HepG2 (cell line): Measurements from ENCODE around the gene CALY. TPM values are rescaled to one million over a fixed set of nuclear protein-coding genes. Genes with fewer than 3 reads are reported as not detected.

Source experiments
- ATF3 ChIP-seq: sonication (generic); formaldehyde crosslinking; IDR thresholded peaks from 2 replicates; pipeline ENCODE4 v1.4.0; 2020; ENCODE audit warnings: missing genetic modification reagents
- BHLHE40 ChIP-seq: IDR thresholded peaks from 2 replicates; pipeline ENCODE4 v1.6.1; 2011; ENCODE audit warnings: low read length, improper control_type of control experiment
- CSRNP1 ChIP-seq: sonication (generic); formaldehyde crosslinking; IDR thresholded peaks from 2 replicates; pipeline ENCODE4 v1.8.1; 2023; ENCODE audit warnings: mild to moderate bottlenecking, missing genetic modification reagents
- DR1 ChIP-seq: sonication (generic); formaldehyde crosslinking; IDR thresholded peaks from 2 replicates; pipeline ENCODE4 v1.8.0; 2021; ENCODE audit warnings: mild to moderate bottlenecking, missing genetic modification reagents, inconsistent platforms
- ELF4 ChIP-seq: sonication (generic); formaldehyde crosslinking; IDR thresholded peaks from 2 replicates; pipeline ENCODE4 v1.5.0; 2020; ENCODE audit warnings: missing genetic modification reagents, mild to moderate bottlenecking, moderate library complexity, borderline replicate concordance
- KAT8 ChIP-seq: IDR thresholded peaks from 2 replicates; pipeline ENCODE4 v1.6.1; 2016; ENCODE audit warnings: missing genetic modification reagents, missing compliant biosample characterization
- PCBP1 ChIP-seq: fragments of 200-400 bp; formaldehyde crosslinking; IDR thresholded peaks from 2 replicates; pipeline ENCODE4 v1.6.1; 2017; ENCODE audit warnings: mild to moderate bottlenecking, low read depth, low read length, borderline replicate concordance
- REST ChIP-seq, 2 experiments: IDR thresholded peaks; 2 replicates each; pipeline ENCODE4 v1.6.1; 2011 to 2012; ENCODE audit warnings: low read length in 2 of 2, borderline replicate concordance in 1 of 2, low read depth in 1 of 2, mild to moderate bottlenecking in 1 of 2, moderate library complexity in 1 of 2
- SAP130 ChIP-seq: IDR thresholded peaks from 2 replicates; pipeline ENCODE4 v1.6.1; 2016; ENCODE audit warnings: low read depth
- SNAI1 ChIP-seq: sonication (generic); formaldehyde crosslinking; IDR thresholded peaks from 2 replicates; pipeline ENCODE4 v1.5.0; 2020; ENCODE audit warnings: mild to moderate bottlenecking, missing genetic modification reagents, borderline replicate concordance
- ZNF354B ChIP-seq: sonication (generic); formaldehyde crosslinking; IDR thresholded peaks from 2 replicates; pipeline ENCODE4 v1.8.0; 2022; ENCODE audit warnings: mild to moderate bottlenecking, missing genetic modification reagents
- ZNF441 ChIP-seq: sonication (generic); formaldehyde crosslinking; IDR thresholded peaks from 2 replicates; pipeline ENCODE4 v1.7.0; 2021; ENCODE audit warnings: missing genetic modification reagents, borderline replicate concordance
- ZNF564 ChIP-seq: sonication (generic); formaldehyde crosslinking; IDR thresholded peaks from 2 replicates; pipeline ENCODE4 v1.8.1; 2023; ENCODE audit warnings: mild to moderate bottlenecking, missing genetic modification reagents
- ZNF619 ChIP-seq: sonication (generic); formaldehyde crosslinking; IDR thresholded peaks from 2 replicates; pipeline ENCODE4 v1.4.0; 2020; ENCODE audit warnings: mild to moderate bottlenecking, missing genetic modification reagents
- polyA plus RNA-seq, 8 experiments: library from polyadenylated mRNA; depleted of rRNA in 3 of 8; stranded (reverse) in 7 of 8; unstranded in 1 of 8; fragments of >200 nt; fragmentation: Illumina TruSeq in 4 of 8; extraction: Trizol in 4 of 8; gene quantifications; 2 replicates each; pipeline versions ENCODE4 v1.2.1 to v1.2.3, GENCODE V29; 2011 to 2016; ENCODE audit warnings: low read depth in 4 of 8, missing spikeins in 1 of 8, mixed read lengths in 1 of 8; ENCODE audit not compliant: insufficient read depth in 1 of 8
- total RNA-seq, 5 experiments: library from RNA; depleted of rRNA; stranded (reverse); fragments of >200 nt; fragmentation: Illumina TruSeq; extraction: Trizol; gene quantifications; 2 replicates each; pipeline ENCODE4 v1.2.3, GENCODE V29; 2016; ENCODE audit warnings: low read depth in 1 of 5
- TF ChIP-seq, protein P1 (sequence below): sonication (generic); formaldehyde crosslinking; IDR thresholded peaks from 2 replicates; pipeline ENCODE4 v1.8.0; 2022; ENCODE audit warnings: mild to moderate bottlenecking, missing genetic modification reagents, borderline replicate concordance
- TF ChIP-seq, protein P2 (sequence below): sonication (generic); formaldehyde crosslinking; IDR thresholded peaks from 2 replicates; pipeline ENCODE4 v1.4.0; 2020; ENCODE audit warnings: missing genetic modification reagents; ENCODE audit errors: not compliant biosample characterization

Gene CALY
- total and polyA plus RNA-seq, 2 of the 13 experiments (the other 11 are each of a cell fraction or from before 2014, with no cell fraction given), result 0.08 TPM; not detected in 1

- no peak for TF ChIP-seq CSRNP1 (CRISPR knock-in tag)
- no peak for TF ChIP-seq ZNF564 (CRISPR knock-in tag)
- TF ChIP-seq DR1, result peak; percentile 57; the same call in 1 of the 2 replicates
- TF ChIP-seq BHLHE40, result no peak
- TF ChIP-seq, protein P1, sequence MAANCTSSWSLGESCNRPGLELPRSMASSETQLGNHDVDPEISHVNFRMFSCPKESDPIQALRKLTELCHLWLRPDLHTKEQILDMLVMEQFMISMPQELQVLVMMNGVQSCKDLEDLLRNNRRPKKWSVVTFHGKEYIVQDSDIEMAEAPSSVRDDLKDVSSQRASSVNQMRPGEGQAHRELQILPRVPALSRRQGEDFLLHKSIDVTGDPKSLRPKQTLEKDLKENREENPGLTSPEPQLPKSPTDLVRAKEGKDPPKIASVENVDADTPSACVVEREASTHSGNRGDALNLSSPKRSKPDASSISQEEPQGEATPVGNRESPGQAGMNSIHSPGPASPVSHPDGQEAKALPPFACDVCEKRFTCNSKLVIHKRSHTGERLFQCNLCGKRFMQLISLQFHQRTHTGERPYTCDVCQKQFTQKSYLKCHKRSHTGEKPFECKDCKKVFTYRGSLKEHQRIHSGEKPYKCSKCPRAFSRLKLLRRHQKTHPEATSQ (CRISPR knock-in tag), result no peak
- no peak for TF ChIP-seq ATF3 (CRISPR knock-in tag)
- no peak for TF ChIP-seq ZNF354B
- no peak for TF ChIP-seq KAT8
- no peak for TF ChIP-seq ELF4 (CRISPR knock-in tag)
- TF ChIP-seq SNAI1 (CRISPR knock-in tag), result 0 out of 2 replicates have a peak, but pooled peaks have one; percentile 37
- no peak for TF ChIP-seq REST (IDR thresholded peaks at IDR 0.05; ENCODE audit: borderline replicate concordance in 1 of 2, low read depth in 1 of 2, low read length in 2 of 2)
- TF ChIP-seq, protein P2, sequence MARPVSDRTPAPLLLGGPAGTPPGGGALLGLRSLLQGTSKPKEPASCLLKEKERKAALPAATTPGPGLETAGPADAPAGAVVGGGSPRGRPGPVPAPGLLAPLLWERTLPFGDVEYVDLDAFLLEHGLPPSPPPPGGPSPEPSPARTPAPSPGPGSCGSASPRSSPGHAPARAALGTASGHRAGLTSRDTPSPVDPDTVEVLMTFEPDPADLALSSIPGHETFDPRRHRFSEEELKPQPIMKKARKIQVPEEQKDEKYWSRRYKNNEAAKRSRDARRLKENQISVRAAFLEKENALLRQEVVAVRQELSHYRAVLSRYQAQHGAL (CRISPR knock-in tag), result no peak
- 0 out of 2 replicates have a peak, but pooled peaks have one; percentile 16 for TF ChIP-seq ZNF619
- TF ChIP-seq SAP130, result no peak
- TF ChIP-seq ZNF441, result no peak
- 0 out of 2 replicates have a peak, but pooled peaks have one; percentile 15 for TF ChIP-seq PCBP1
Observed at GRCh38 chr10:133356549-133357284, 20.0 kb upstream of the CALY start (continued).
